ENCODE measurements around the gene BARHL1. TPM values are rescaled to one million over a fixed set of nuclear protein-coding genes. Genes with fewer than 3 reads are reported as not detected.

Gene BARHL1
- total and polyA plus RNA-seq, 2 of the 4 experiments (the other 2 are of a cell fraction), result not detected

DNA sequence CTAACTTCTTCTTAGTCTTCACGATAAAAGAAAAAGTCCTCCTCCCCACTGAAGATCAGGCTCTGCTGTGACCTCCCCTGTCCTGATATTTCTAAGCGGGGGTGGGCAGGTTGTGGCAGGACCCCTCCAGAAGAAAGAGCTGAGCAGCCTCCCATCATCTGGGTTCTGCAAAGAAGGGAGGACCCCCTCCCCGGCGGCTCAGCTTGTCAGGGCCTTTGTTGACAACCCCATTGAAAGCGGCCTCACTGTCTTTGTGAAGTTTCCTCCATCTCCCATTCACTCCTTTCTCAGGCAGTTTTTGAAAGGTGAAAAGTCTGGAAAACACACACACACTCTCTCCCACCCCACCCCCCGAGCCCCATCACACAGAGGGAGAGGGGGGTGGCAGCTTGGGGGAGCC lies 26.2 kb upstream of the BARHL1 start:
- Histone ChIP-seq H3K27ac (ENCODE audit: insufficient read depth, low read length) (no peak overlapping the region), H3K56ac (ENCODE audit: extremely low read depth, insufficient read depth, low read length) (no peak overlapping the region), H3K4me2 (ENCODE audit: low read depth, low read length) (no peak overlapping the region), H2BK5ac (ENCODE audit: low read depth, low read length, poor library complexity, severe bottlenecking) (no peak overlapping the region), H2BK120ac (ENCODE audit: low read depth, low read length) (no peak overlapping the region), H4K8ac (ENCODE audit: low read depth in 2 of 2, low read length in 2 of 2) (no peak overlapping the region), H3K4me1 (ENCODE audit: control insufficient read depth, insufficient read depth, low read length) (no peaks in the 10 kb centered on the region), H3K4ac (ENCODE audit: low read depth, low read length) (no peak overlapping the region), H3K9me1 (ENCODE audit: insufficient read depth, low read length) (no peaks in the 10 kb centered on the region), H2BK15ac (ENCODE audit: low read depth, low read length) (no peak overlapping the region), H3K79me1 (ENCODE audit: low read depth in 1 of 2, low read length in 2 of 2) (no peaks in the 10 kb centered on the region), H3K36me3 (ENCODE audit: control insufficient read depth, insufficient read depth, low read length) (no peaks in the 10 kb centered on the region), H4K20me1 (ENCODE audit: insufficient read depth, low read length) (no peaks in the 10 kb centered on the region), H2AK5ac (ENCODE audit: low read depth, low read length) (no peak overlapping the region), H2AK9ac (replicated peaks; ENCODE audit: low read depth, low read length, poor library complexity) (no peak overlapping the region), H3K14ac (replicated peaks; ENCODE audit: low read depth, low read length) (no peak overlapping the region), H4K5ac (ENCODE audit: low read depth, low read length) (no peak overlapping the region), H3K27me3 (ENCODE audit: control insufficient read depth, insufficient read depth, low read length) (peaks cover 36% of the 10 kb centered on the region), H3K23ac (ENCODE audit: low read depth, low read length) (no peak overlapping the region), H3K9me3 (ENCODE audit: control insufficient read depth, insufficient read depth, low read length) (peaks cover 3% of the 10 kb centered on the region), H4K91ac (ENCODE audit: insufficient read depth, low read depth, low read length) (no peak overlapping the region), H3K4me3 (ENCODE audit: insufficient read depth, low read depth, low read length) (no peak overlapping the region), H2BK20ac (ENCODE audit: low read depth, low read length) (no peak overlapping the region), H3K18ac (ENCODE audit: low read depth, low read length) (no peak overlapping the region), H3K9ac (ENCODE audit: low read depth, low read length) (no peak overlapping the region), H2AFZ (replicated peaks; ENCODE audit: low read length, poor library complexity) (no peak overlapping the region)
- no peak for ATAC-seq (ENCODE audit: low read depth)
- in situ Hi-C loops (cut with MboI; ENCODE audit: low sequenced_read_pairs) (no loop called here), dilution Hi-C loops (cut with HindIII; ENCODE audit: low sequenced_read_pairs, unreplicated experiment) (no loop called here), intact Hi-C loops (cut with micrococcal nuclease) (no loop called here)
- no CpG with 5 or more reads among the region's 6 CpGs for WGBS, 2 experiments (ENCODE audit: extremely low coverage in 2 of 2, insufficient read length in 1 of 2)
- no TSS peak for BruUV-seq (replicated peaks)
- DNase-seq, result no peak
- ChIA-PET POLR2A (ENCODE audit: unreplicated experiment) (no interaction called here), CTCF (interaction anchor here (0.6 kb wide), 1 partner anchor 264 kb away, joined by 3 read pairs; no protein-coding TSS in a partner anchor)
- TF ChIP-seq NFE2L2 (IDR thresholded peaks at IDR 0.05; ENCODE audit: low read depth, low read length) (no peak), CHD1 (IDR thresholded peaks at IDR 0.05; ENCODE audit: low read depth, low read length) (no peak), SMC3 (IDR thresholded peaks at IDR 0.05; ENCODE audit: low read depth, low read length) (no peak)

Measured in IMR-90 (cell line).